HepG2 (cell line): Measurements from ENCODE around the gene EPHA4. TPM values are rescaled to one million over a fixed set of nuclear protein-coding genes. Genes with fewer than 3 reads are reported as not detected.

Experiments used
- ATAC-seq: fragments of 200-7000 bp; cut with Tn5 transposase; 3 replicates; pipeline ENCODE4 v1.9.1; 2020; ENCODE audit warnings: mild to moderate bottlenecking, moderate library complexity
- BruUV-seq: library from RNA; stranded (reverse); fragments of 400-500 nt; replicated peaks from 2 replicates; lab custom pipeline; 2021; lab: Mats Ljungman, UMichigan
- CTCF ChIA-PET: fragments of 300-600 bp; formaldehyde crosslinking; extraction: SDS; loops from one replicate; lab custom pipeline; 2021; ENCODE audit warnings: low total read pairs, inconsistent platforms, low intra/inter-chr PET ratio; lab: Yijun Ruan, JAX
- POLR2A ChIA-PET: fragments of 350-600 bp; sonication (Branson Sonifier 250); formaldehyde crosslinking; loops from one replicate; lab custom pipeline; 2020; ENCODE audit warnings: antibody characterized with exemption, inconsistent platforms; lab: Yijun Ruan, JAX
- DNase-seq: peaks from one replicate; pipeline ENCODE4 v3.0.0-alpha.2; 2015; ENCODE audit warnings: low spot score
- FAIRE-seq: peaks from 3 replicates; lab custom pipeline; 2011; peaks lifted over from hg19 to GRCh38; lab: Jason Lieb, UNC
- H2AFZ ChIP-seq: one replicate; pipeline ENCODE4 v1.6.1; 2011; ENCODE audit warnings: low read length, inconsistent platforms
- H3K27ac ChIP-seq: fragments of 300-600 bp; 3 replicates; pipeline ENCODE4 v1.8.0; 2011; ENCODE audit warnings: mixed run types, mild to moderate bottlenecking, mixed read lengths, low read length, inconsistent platforms; ENCODE audit not compliant: insufficient read depth; ENCODE audit errors: extremely low read length
- H3K27me3 ChIP-seq, 2 experiments: fragments of 200-600 bp in 1 of 2; 2 replicates in 1 of 2; 3 replicates in 1 of 2; pipeline versions ENCODE4 v1.6.0 to v1.8.0; 2011; ENCODE audit warnings: low read length in 2 of 2, mild to moderate bottlenecking in 2 of 2, moderate library complexity in 2 of 2, inconsistent platforms in 1 of 2; ENCODE audit not compliant: insufficient read depth in 2 of 2, control insufficient read depth in 1 of 2
- H3K36me3 ChIP-seq, 2 experiments: fragments of 200-600 bp in 1 of 2; replicated peaks in 1 of 2; 2 replicates in 1 of 2; 3 replicates in 1 of 2; pipeline versions ENCODE4 v1.5.1 to v1.8.0; 2011; ENCODE audit warnings: low read length in 2 of 2, inconsistent platforms in 1 of 2; ENCODE audit not compliant: insufficient read depth in 2 of 2, control insufficient read depth in 1 of 2
- H3K4me1 ChIP-seq: 2 replicates; pipeline ENCODE4 v1.5.1; 2012; ENCODE audit warnings: low read length, inconsistent platforms; ENCODE audit not compliant: insufficient read depth
- H3K4me2 ChIP-seq: 2 replicates; pipeline ENCODE4 v1.6.0; 2011; ENCODE audit warnings: low read depth, low read length, inconsistent platforms
- H3K4me3 ChIP-seq, 3 experiments: fragments of 200-600 bp in 1 of 3; sonication (generic), shearing (Covaris generic) in 1 of 3; replicated peaks in 1 of 3; 2 replicates each; pipeline ENCODE4 v1.5.1; 2011 to 2016; ENCODE audit warnings: low read length in 3 of 3, inconsistent platforms in 2 of 3, low read depth in 2 of 3, mild to moderate bottlenecking in 2 of 3, control low read depth in 1 of 3, mixed read lengths in 1 of 3; ENCODE audit not compliant: insufficient read depth in 1 of 3
- H3K79me2 ChIP-seq: one replicate; pipeline ENCODE4 v1.6.1; 2011; ENCODE audit warnings: low read length, inconsistent platforms; ENCODE audit not compliant: insufficient read depth
- H3K9ac ChIP-seq: 2 replicates; pipeline ENCODE4 v1.6.0; 2011; ENCODE audit warnings: mild to moderate bottlenecking, low read depth, low read length, inconsistent platforms; ENCODE audit not compliant: insufficient read depth
- H3K9me3 ChIP-seq: 2 replicates; pipeline ENCODE4 v1.5.1; 2012; ENCODE audit warnings: mild to moderate bottlenecking, low read length
- H4K20me1 ChIP-seq: 2 replicates; pipeline ENCODE4 v1.6.0; 2011; ENCODE audit warnings: inconsistent platforms, mild to moderate bottlenecking, low read length, moderate library complexity; ENCODE audit not compliant: insufficient read depth
- KAT2B ChIP-seq: fragments of 150-350 bp; IDR thresholded peaks from 2 replicates; pipeline ENCODE4 v1.6.1; 2014; ENCODE audit warnings: low read depth, low read length, borderline replicate concordance
- TSC22D2 ChIP-seq: sonication (generic); formaldehyde crosslinking; IDR thresholded peaks from 2 replicates; pipeline ENCODE4 v1.5.1; 2020; ENCODE audit warnings: missing genetic modification reagents, mild to moderate bottlenecking, borderline replicate concordance
- ZNF124 ChIP-seq: sonication (generic); formaldehyde crosslinking; IDR thresholded peaks from 2 replicates; pipeline ENCODE4 v1.4.0; 2020; ENCODE audit warnings: missing genetic modification reagents
- WGBS: methylation state at CpG from one replicate; pipeline ENCODE4 v1.1.6; 2017; ENCODE audit warnings: low lambda C conversion rate; 5-methylcytosine and 5-hydroxymethylcytosine counted together
- in situ Hi-C: cut with HindIII; loops from 2 replicates; pipeline ENCODE4 v1.10.0; 2017; ENCODE audit warnings: low pct_unique_long_range_greater_than_20kb; ENCODE audit not compliant: extremely low pct_ligation_motif_present
- intact Hi-C: fragments of 100-400 bp; cut with micrococcal nuclease; formaldehyde crosslinking; loops from one replicate; pipeline ENCODE4 v1.10.0; 2022; ENCODE audit not compliant: unreplicated experiment
- polyA plus RNA-seq, 8 experiments: library from polyadenylated mRNA; depleted of rRNA in 3 of 8; stranded (reverse) in 7 of 8; unstranded in 1 of 8; fragments of >200 nt; fragmentation: Illumina TruSeq in 4 of 8; extraction: Trizol in 4 of 8; gene quantifications; 2 replicates each; pipeline versions ENCODE4 v1.2.1 to v1.2.3, GENCODE V29; 2011 to 2016; ENCODE audit warnings: low read depth in 4 of 8, missing spikeins in 1 of 8, mixed read lengths in 1 of 8; ENCODE audit not compliant: insufficient read depth in 1 of 8
- total RNA-seq, 5 experiments: library from RNA; depleted of rRNA; stranded (reverse); fragments of >200 nt; fragmentation: Illumina TruSeq; extraction: Trizol; gene quantifications; 2 replicates each; pipeline ENCODE4 v1.2.3, GENCODE V29; 2016; ENCODE audit warnings: low read depth in 1 of 5
- TF ChIP-seq, protein P1 (sequence below): sonication (generic); formaldehyde crosslinking; IDR thresholded peaks from 2 replicates; pipeline ENCODE4 v1.5.0; 2020; ENCODE audit warnings: missing genetic modification reagents
- TF ChIP-seq, protein P2 (sequence below): sonication (generic); formaldehyde crosslinking; IDR thresholded peaks from 2 replicates; pipeline ENCODE4 v1.5.1; 2020; ENCODE audit warnings: mild to moderate bottlenecking, missing genetic modification reagents
- TF ChIP-seq, protein P3 (sequence below): sonication (generic); formaldehyde crosslinking; IDR thresholded peaks from 2 replicates; pipeline ENCODE4 v1.4.0; 2020; ENCODE audit warnings: missing genetic modification reagents, low read depth, mild to moderate bottlenecking, borderline replicate concordance

EPHA4 gene
- total and polyA plus RNA-seq, 2 of the 13 experiments (the other 11 are each of a cell fraction or from before 2014, with no cell fraction given): not detected

DNA sequence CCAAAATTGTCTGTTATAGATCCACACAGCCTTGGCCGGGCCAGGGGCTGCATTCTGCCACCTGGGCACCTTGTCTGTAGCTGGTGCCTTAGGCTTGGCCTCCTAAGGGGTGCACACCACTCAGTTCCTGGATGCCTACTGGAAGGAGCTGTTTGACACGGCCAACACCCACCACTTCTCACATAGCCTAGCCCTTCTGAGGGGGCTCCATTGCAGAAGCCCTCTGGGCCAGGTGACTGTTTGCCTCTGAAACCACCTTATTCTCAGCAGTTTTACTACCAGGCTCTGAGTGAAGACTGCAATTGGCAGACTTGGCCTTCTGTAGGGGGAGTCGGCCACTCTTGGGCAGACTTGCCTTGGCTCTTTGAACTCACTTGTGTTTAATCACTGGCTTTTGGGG lies 39.5 kb downstream of the EPHA4 start:
- H3K27ac ChIP-seq: no peak overlapping the region
- ATAC-seq: no peak
- no peak overlapping the region for H3K4me3 ChIP-seq
- DNase-seq: no peak
- H4K20me1 ChIP-seq: no peaks in the 10 kb centered on the region
- in situ Hi-C loops (no loop called here), intact Hi-C loops (no loop called here)
- CTCF ChIA-PET: no interaction called here
- H3K4me1 ChIP-seq: no peaks in the 10 kb centered on the region
- no peak overlapping the region for H3K4me2 ChIP-seq
- FAIRE-seq: no peak
- POLR2A ChIA-PET: no interaction called here
- H3K9me3 ChIP-seq: no peaks in the 10 kb centered on the region
- TF ChIP-seq ZNF124 (no peak), KAT2B (no peak), TSC22D2 (CRISPR knock-in tag) (no peak)
- TF ChIP-seq, protein P1, sequence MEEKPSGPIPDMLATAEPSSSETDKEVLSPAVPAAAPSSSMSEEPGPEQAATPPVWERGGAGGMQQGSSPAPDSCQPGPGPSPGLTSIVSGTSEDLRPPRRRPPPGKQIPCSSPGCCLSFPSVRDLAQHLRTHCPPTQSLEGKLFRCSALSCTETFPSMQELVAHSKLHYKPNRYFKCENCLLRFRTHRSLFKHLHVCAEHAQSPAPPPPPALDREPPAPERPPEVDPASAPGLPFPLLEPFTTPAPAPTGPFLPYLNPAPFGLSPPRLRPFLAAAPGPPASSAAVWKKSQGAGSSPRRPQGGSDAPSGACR (CRISPR knock-in tag): no peak
- TF ChIP-seq, protein P2, sequence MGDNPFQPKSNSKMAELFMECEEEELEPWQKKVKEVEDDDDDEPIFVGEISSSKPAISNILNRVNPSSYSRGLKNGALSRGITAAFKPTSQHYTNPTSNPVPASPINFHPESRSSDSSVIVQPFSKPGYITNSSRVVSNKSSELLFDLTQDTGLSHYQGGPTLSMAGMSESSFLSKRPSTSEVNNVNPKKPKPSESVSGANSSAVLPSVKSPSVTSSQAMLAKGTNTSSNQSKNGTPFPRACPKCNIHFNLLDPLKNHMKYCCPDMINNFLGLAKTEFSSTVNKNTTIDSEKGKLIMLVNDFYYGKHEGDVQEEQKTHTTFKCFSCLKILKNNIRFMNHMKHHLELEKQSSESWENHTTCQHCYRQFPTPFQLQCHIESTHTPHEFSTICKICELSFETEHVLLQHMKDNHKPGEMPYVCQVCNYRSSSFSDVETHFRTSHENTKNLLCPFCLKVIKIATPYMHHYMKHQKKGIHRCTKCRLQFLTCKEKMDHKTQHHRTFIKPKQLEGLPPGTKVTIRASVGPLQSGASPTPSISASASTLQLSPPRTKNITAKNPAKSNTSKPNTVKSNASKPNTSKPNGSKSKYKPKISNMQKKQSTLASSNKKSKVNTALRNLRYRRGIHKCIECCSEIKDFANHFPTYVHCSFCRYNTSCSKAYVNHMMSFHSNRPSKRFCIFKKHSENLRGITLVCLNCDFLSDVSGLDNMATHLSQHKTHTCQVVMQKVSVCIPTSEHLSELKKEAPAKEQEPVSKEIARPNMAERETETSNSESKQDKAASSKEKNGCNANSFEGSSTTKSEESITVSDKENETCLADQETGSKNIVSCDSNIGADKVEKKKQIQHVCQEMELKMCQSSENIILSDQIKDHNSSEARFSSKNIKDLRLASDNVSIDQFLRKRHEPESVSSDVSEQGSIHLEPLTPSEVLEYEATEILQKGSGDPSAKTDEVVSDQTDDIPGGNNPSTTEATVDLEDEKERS: no peak
- TF ChIP-seq, protein P3, sequence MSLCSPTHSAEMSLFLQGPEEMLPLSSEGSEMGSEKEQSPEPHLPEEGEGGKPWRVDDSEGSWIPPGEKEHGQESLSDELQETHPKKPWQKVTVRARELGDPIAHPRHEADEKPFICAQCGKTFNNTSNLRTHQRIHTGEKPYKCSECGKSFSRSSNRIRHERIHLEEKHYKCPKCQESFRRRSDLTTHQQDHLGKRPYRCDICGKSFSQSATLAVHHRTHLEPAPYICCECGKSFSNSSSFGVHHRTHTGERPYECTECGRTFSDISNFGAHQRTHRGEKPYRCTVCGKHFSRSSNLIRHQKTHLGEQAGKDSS (CRISPR knock-in tag): no peak
- 7% methylated on average over 3 of the region's 3 CpGs for WGBS
- H2AFZ ChIP-seq: no peak overlapping the region
- no TSS peak for BruUV-seq
- peaks cover 0 to 9% of the 10 kb centered on the region in 2 experiments; a peak in 3 of 5 replicates for H3K27me3 ChIP-seq
- no peak overlapping the region for H3K9ac ChIP-seq
- H3K79me2 ChIP-seq: no peaks in the 10 kb centered on the region
- H3K36me3 ChIP-seq: no peaks in the 10 kb centered on the region
